Measurements from ENCODE around the gene STPG2.

DNA sequence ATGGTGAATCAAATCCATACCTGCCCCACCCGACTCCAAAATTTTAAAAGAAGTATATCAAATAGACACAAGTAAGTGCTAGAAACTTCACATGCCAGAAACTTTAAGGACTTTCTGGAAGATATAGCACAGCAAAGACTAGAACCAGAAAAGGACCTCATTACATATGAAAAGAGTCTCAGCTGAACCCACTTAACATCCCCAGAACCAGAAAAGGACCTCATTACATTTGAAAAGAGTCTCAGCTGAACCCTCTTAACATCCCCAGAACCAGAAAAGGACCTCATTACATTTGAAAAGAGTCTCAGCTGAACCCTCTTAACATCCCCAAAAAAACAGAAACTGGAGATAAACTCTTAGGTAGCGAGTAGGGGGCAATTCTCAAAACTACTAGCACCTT, 32.3 kb downstream of the STPG2 start:
- TF ChIP-seq, protein P1, sequence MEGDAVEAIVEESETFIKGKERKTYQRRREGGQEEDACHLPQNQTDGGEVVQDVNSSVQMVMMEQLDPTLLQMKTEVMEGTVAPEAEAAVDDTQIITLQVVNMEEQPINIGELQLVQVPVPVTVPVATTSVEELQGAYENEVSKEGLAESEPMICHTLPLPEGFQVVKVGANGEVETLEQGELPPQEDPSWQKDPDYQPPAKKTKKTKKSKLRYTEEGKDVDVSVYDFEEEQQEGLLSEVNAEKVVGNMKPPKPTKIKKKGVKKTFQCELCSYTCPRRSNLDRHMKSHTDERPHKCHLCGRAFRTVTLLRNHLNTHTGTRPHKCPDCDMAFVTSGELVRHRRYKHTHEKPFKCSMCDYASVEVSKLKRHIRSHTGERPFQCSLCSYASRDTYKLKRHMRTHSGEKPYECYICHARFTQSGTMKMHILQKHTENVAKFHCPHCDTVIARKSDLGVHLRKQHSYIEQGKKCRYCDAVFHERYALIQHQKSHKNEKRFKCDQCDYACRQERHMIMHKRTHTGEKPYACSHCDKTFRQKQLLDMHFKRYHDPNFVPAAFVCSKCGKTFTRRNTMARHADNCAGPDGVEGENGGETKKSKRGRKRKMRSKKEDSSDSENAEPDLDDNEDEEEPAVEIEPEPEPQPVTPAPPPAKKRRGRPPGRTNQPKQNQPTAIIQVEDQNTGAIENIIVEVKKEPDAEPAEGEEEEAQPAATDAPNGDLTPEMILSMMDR (IDR thresholded peaks at IDR 0.05; ENCODE audit: low read depth, low read length) = no peak
- no peak for TF ChIP-seq EZH2phosphoT487 (IDR thresholded peaks at IDR 0.05; ENCODE audit: low read depth)

All from OCI-LY3 (cell line).